CD4-positive, alpha-beta T cell treated with Interleukin-1 beta for 1 hour (primary cell): ENCODE data around the gene CD48.

Source experiments
- DNase-seq, 2 donors: peaks; one replicate each; pipeline ENCODE4 v3.0.0-alpha.2; 2020 to 2022

CD48 gene

GRCh38 chr1:160711602-160712311 lies at the start of gene CD48:
Gene CD48 (minus strand): TSS chr1:160711822. CDS start chr1:160711763, 59 bp downstream.
- peak; percentile 62 to 75 for DNase-seq

GRCh38 chr1:160761046-160761445 lies 49.4 kb upstream of the CD48 start:
- DNase-seq, result no peak

- no peak for DNase-seq
Observed at GRCh38 chr1:160759740-160760139, 48.1 kb upstream of the CD48 start.

GRCh38 chr1:160758521-160758920 lies 46.9 kb upstream of the CD48 start:
- no peak for DNase-seq

GRCh38 chr1:160756849-160757201 lies 45.2 kb upstream of the CD48 start:
- no peak for DNase-seq

GRCh38 chr1:160755911-160756848 lies 44.6 kb upstream of the CD48 start:
- DNase-seq, result peak; percentile 32 to 61

- no peak for DNase-seq
Observed at GRCh38 chr1:160755461-160755860, 43.8 kb upstream of the CD48 start.

- no peak for DNase-seq
Observed at GRCh38 chr1:160753594-160753993, 42.0 kb upstream of the CD48 start.

GRCh38 chr1:160752924-160753323 lies 41.3 kb upstream of the CD48 start:
- DNase-seq, result no peak

- no peak for DNase-seq
Observed at GRCh38 chr1:160752406-160752805, 40.8 kb upstream of the CD48 start.

GRCh38 chr1:160750608-160751007 lies 39.0 kb upstream of the CD48 start:
- no peak for DNase-seq

- DNase-seq, result no peak
Observed at GRCh38 chr1:160748878-160749269, 37.3 kb upstream of the CD48 start.

- no peak for DNase-seq
Observed at GRCh38 chr1:160748181-160748877, 36.7 kb upstream of the CD48 start.

- no peak for DNase-seq
Observed at GRCh38 chr1:160747717-160748116, 36.1 kb upstream of the CD48 start.

GRCh38 chr1:160746836-160747500 lies 35.3 kb upstream of the CD48 start:
- no peak for DNase-seq

GRCh38 chr1:160745551-160745950 lies 33.9 kb upstream of the CD48 start:
- no peak for DNase-seq

GRCh38 chr1:160744852-160745520 lies 33.4 kb upstream of the CD48 start:
- DNase-seq, result no peak

- peak in 1 of 2 donors; percentile 49 for DNase-seq
Observed at GRCh38 chr1:160744199-160744851, 32.7 kb upstream of the CD48 start.

- DNase-seq, result peak in 1 of 2 donors; percentile 25
Observed at GRCh38 chr1:160743266-160743665, 31.6 kb upstream of the CD48 start.

- no peak for DNase-seq
Observed at GRCh38 chr1:160742428-160743127, 31.0 kb upstream of the CD48 start.
